A673 (cell line): ENCODE measurements around the gene AMZ1. TPM values are rescaled to one million over a fixed set of nuclear protein-coding genes. Genes with fewer than 3 reads are reported as not detected.
"Not testable (repeated sequence)": the region's sequence is repeated elsewhere in the genome, so short reads cannot be mapped to it uniquely, and the experiment has no call there.

ENCODE experiments used
- BruUV-seq: library from RNA; stranded (reverse); fragments of 400-500 nt; replicated peaks from 2 replicates; lab custom pipeline; 2021; lab: Mats Ljungman, UMichigan
- CTCF ChIA-PET: fragments of 300-600 bp; sonication (Branson Sonifier 250); formaldehyde crosslinking; loops from one replicate; lab custom pipeline; 2022; ENCODE audit warnings: antibody characterized with exemption; lab: Charles Lee
- POLR2A ChIA-PET: fragments of 300-600 bp; sonication (Branson Sonifier 250); formaldehyde crosslinking; loops from one replicate; lab custom pipeline; 2022; ENCODE audit warnings: antibody characterized with exemption; ENCODE audit not compliant: low non-redundant PET; lab: Charles Lee
- DNase-seq: peaks from one replicate; pipeline ENCODE4 v3.0.0-alpha.2; 2015; ENCODE audit warnings: low spot score
- H3K27ac ChIP-seq: fragments of 200-600 bp; sonication (generic); 2 replicates; pipeline ENCODE4 v1.5.1; 2016; ENCODE audit warnings: mixed run types, low read depth, mild to moderate bottlenecking, mixed read lengths, antibody characterized with exemption, low read length; ENCODE audit not compliant: poor library complexity, severe bottlenecking
- H3K27me3 ChIP-seq: fragments of 200-600 bp; sonication (generic); replicated peaks from 2 replicates; pipeline ENCODE4 v1.6.1; 2017; ENCODE audit warnings: mixed run types, low read depth, mild to moderate bottlenecking, mixed read lengths, antibody characterized with exemption, low read length; ENCODE audit not compliant: insufficient read depth, poor library complexity
- H3K36me3 ChIP-seq: fragments of 200-600 bp; sonication (generic); 2 replicates; pipeline ENCODE4 v1.6.1; 2016; ENCODE audit warnings: mixed run types, mild to moderate bottlenecking, mixed read lengths, antibody characterized with exemption, low read length; ENCODE audit not compliant: insufficient read depth, poor library complexity, severe bottlenecking
- H3K4me1 ChIP-seq: fragments of 200-600 bp; sonication (generic); 2 replicates; pipeline ENCODE4 v1.6.1; 2017; ENCODE audit warnings: mixed run types, mild to moderate bottlenecking, mixed read lengths, antibody characterized with exemption, low read length; ENCODE audit not compliant: insufficient read depth, poor library complexity, severe bottlenecking
- H3K4me3 ChIP-seq: fragments of 200-600 bp; sonication (generic); 2 replicates; pipeline ENCODE4 v1.5.1; 2016; ENCODE audit warnings: low read depth, mixed run types, mild to moderate bottlenecking, mixed read lengths, low read length; ENCODE audit not compliant: poor library complexity, severe bottlenecking
- H3K9me3 ChIP-seq: fragments of 200-600 bp; sonication (generic); 2 replicates; pipeline ENCODE4 v1.6.1; 2016; ENCODE audit warnings: mixed run types, low read depth, mild to moderate bottlenecking, mixed read lengths, antibody characterized with exemption, low read length; ENCODE audit not compliant: poor library complexity, severe bottlenecking
- EZH2 ChIP-seq: fragments of 200-600 bp; sonication (generic); IDR thresholded peaks from 2 replicates; pipeline ENCODE4 v1.6.1; 2017; ENCODE audit warnings: borderline replicate concordance, low read depth, mild to moderate bottlenecking, mixed read lengths, antibody characterized with exemption, low read length; ENCODE audit not compliant: poor library complexity, severe bottlenecking
- intact Hi-C: fragments of 100-400 bp; cut with micrococcal nuclease; formaldehyde crosslinking; loops from one replicate; pipeline ENCODE4 v1.10.0; 2022; ENCODE audit not compliant: unreplicated experiment
- total RNA-seq: library from RNA; stranded (reverse); gene quantifications from 2 replicates; pipeline ENCODE4 v1.2.3, GENCODE V29; 2021
- TF ChIP-seq, protein P1 (sequence below): fragments of 300-800, 200-600 bp; sonication (generic); conservative IDR thresholded peaks from 2 replicates; pipeline ENCODE4 v1.5.1; 2017; ENCODE audit warnings: low read depth, mild to moderate bottlenecking, antibody characterized with exemption, low read length, moderate library complexity, mixed read lengths

AMZ1 gene
- total RNA-seq, 1 experiment from 2014 or later: not detected

GRCh38 chr7:2673934-2674333, 14.1 kb upstream of the AMZ1 start:
- H3K9me3 ChIP-seq: peaks cover 6% of the 10 kb centered on the region
- H3K36me3 ChIP-seq: no peaks in the 10 kb centered on the region
- no peak for DNase-seq
- no peak for TF ChIP-seq EZH2
- TF ChIP-seq, protein P1, sequence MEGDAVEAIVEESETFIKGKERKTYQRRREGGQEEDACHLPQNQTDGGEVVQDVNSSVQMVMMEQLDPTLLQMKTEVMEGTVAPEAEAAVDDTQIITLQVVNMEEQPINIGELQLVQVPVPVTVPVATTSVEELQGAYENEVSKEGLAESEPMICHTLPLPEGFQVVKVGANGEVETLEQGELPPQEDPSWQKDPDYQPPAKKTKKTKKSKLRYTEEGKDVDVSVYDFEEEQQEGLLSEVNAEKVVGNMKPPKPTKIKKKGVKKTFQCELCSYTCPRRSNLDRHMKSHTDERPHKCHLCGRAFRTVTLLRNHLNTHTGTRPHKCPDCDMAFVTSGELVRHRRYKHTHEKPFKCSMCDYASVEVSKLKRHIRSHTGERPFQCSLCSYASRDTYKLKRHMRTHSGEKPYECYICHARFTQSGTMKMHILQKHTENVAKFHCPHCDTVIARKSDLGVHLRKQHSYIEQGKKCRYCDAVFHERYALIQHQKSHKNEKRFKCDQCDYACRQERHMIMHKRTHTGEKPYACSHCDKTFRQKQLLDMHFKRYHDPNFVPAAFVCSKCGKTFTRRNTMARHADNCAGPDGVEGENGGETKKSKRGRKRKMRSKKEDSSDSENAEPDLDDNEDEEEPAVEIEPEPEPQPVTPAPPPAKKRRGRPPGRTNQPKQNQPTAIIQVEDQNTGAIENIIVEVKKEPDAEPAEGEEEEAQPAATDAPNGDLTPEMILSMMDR: no peak
- H3K27ac ChIP-seq: no peak overlapping the region
- H3K4me1 ChIP-seq: no peaks in the 10 kb centered on the region
- ChIA-PET POLR2A (no interaction called here), CTCF (no interaction called here)
- BruUV-seq: no TSS peak
- intact Hi-C loops: no loop called here
- no peaks in the 10 kb centered on the region for H3K27me3 ChIP-seq
- H3K4me3 ChIP-seq: no peak overlapping the region

DNA sequence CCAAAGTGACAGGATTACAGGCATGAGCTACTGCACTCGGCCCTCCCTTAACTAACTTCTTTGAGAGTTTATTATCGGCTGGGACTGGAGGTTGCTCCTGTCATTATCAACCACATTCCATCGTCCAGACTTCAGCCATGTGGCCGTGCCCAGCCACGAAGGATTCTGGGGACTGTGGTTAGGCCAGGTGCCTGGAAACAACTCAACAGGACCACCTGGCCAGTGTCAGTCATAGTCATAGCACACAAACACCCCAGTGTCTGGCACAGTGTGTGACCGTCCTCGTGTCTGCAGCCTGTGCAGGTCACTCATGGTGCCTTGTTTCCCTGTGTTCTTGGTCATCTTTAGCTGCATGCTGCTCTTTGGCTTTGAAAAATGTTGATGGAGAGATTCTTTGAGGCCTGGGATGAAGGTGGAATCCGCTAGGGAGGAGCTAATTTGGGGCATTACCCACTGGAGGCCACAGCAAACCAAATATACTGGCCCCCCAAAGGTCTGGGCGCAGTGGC, 12.7 kb upstream of the AMZ1 start:
- Histone ChIP-seq H3K9me3 (peaks cover 6% of the 10 kb centered on the region), H3K27me3 (no peaks in the 10 kb centered on the region), H3K36me3 (no peaks in the 10 kb centered on the region), H3K4me1 (no peaks in the 10 kb centered on the region), H3K27ac (no peak overlapping the region), H3K4me3 (no peak overlapping the region)
- ChIA-PET CTCF (no interaction called here), POLR2A (no interaction called here)
- intact Hi-C loops: no loop called here
- no peak for DNase-seq
- BruUV-seq: no TSS peak
- no peak for TF ChIP-seq EZH2
- TF ChIP-seq, protein P1: no peak

DNA sequence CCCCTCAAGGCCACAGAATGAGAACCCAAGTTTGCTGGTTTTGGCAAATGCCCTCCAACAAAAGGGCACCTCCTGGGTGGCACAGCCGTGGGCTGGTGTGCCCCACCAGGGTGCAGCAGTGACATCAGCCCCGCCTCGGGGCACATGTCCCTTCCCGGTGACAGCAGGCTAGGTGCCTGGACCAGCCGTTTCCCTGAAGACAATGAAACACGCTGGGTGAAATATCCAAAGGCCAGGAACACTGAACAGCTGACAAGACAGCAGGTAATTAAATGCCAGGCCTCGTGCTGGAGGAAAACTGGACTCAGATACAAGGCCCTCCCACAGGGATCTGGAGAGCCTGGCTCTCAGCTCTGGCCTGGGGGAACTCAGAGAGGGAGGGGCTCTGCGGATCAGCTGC, 11.4 kb upstream of the AMZ1 start:
- H3K4me3 ChIP-seq, CTCF ChIA-PET, H3K4me1 ChIP-seq, H3K27ac ChIP-seq, BruUV-seq, POLR2A ChIA-PET, intact Hi-C loops, H3K9me3 ChIP-seq, H3K36me3 ChIP-seq, DNase-seq, H3K27me3 ChIP-seq: not testable (repeated sequence)

GRCh38 chr7:2678454-2678853, 9.5 kb upstream of the AMZ1 start:
- BruUV-seq, H3K4me3 ChIP-seq, POLR2A ChIA-PET, H3K9me3 ChIP-seq, intact Hi-C loops, CTCF ChIA-PET, H3K27ac ChIP-seq, H3K27me3 ChIP-seq, DNase-seq, H3K36me3 ChIP-seq, H3K4me1 ChIP-seq: not testable (repeated sequence)

GRCh38 chr7:2679135-2680127, 8.6 kb upstream of the AMZ1 start:
- POLR2A ChIA-PET, H3K27ac ChIP-seq, H3K27me3 ChIP-seq, H3K36me3 ChIP-seq, intact Hi-C loops, H3K9me3 ChIP-seq, H3K4me1 ChIP-seq, DNase-seq, H3K4me3 ChIP-seq, BruUV-seq: not testable (repeated sequence)
- CTCF ChIA-PET: interaction anchor here (0.6 to 1.7 kb wide), 3 partner anchors 71 to 238 kb away, joined by 3 to 15 read pairs (median 3); no protein-coding TSS in a partner anchor
